Memory B cell (primary cell): ENCODE measurements around the gene LMO4.

Source experiments
- ATAC-seq: fragments of 150-1000 bp; cut with Tn5 transposase; 2 replicates; pipeline ENCODE4 v1.10.0; 2021; ENCODE audit warnings: low read depth, mild to moderate bottlenecking, moderate library complexity
- DNase-seq, 2 donors: peaks; one replicate each; pipeline ENCODE4 v3.0.0; 2022; ENCODE audit warnings: low spot score in 2 of 2
- H3K27ac Mint-ChIP-seq: one replicate; pipeline ENCODE4 v1.8.0; 2022; ENCODE audit warnings: mild to moderate bottlenecking, moderate library complexity, mixed read lengths
- H3K27me3 Mint-ChIP-seq: one replicate; pipeline ENCODE4 v1.8.0; 2022; ENCODE audit warnings: mixed read lengths
- H3K36me3 Mint-ChIP-seq: one replicate; pipeline ENCODE4 v1.8.0; 2022; ENCODE audit warnings: mild to moderate bottlenecking, mixed read lengths
- H3K4me1 Mint-ChIP-seq: one replicate; pipeline ENCODE4 v1.8.0; 2022; ENCODE audit warnings: mixed read lengths
- H3K4me3 Mint-ChIP-seq: one replicate; pipeline ENCODE4 v1.8.0; 2022; ENCODE audit warnings: mild to moderate bottlenecking, moderate library complexity, mixed read lengths
- H3K9me3 Mint-ChIP-seq: one replicate; pipeline ENCODE4 v1.8.0; 2022; ENCODE audit warnings: mixed read lengths

LMO4 gene

DNA sequence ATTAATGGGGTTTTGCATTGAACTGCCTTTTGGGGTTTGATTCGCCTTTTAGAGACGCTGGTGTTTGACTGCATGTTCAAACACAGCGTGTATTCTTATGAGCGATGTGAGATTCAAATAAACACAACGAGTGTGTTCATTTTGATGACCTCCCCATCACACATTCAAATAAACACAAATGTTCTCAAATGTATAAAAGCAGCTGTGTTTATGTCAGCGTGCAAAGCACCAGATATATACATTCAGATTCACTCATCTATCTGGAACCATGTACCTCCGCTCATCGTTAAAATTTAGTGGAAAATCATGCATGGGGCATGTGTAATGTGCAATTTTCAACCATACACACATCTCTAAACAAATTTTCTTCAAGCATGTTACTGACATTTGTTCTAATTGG lies 21.4 kb upstream of the LMO4 start:
- no peak overlapping the region for H3K27ac Mint-ChIP-seq
- no peaks in the 10 kb centered on the region for H3K27me3 Mint-ChIP-seq
- DNase-seq = no peak
- H3K4me3 Mint-ChIP-seq = no peak overlapping the region
- H3K4me1 Mint-ChIP-seq = peaks cover 2% of the 10 kb centered on the region
- ATAC-seq = no peak
- no peaks in the 10 kb centered on the region for H3K36me3 Mint-ChIP-seq
- H3K9me3 Mint-ChIP-seq = no peaks in the 10 kb centered on the region

DNA sequence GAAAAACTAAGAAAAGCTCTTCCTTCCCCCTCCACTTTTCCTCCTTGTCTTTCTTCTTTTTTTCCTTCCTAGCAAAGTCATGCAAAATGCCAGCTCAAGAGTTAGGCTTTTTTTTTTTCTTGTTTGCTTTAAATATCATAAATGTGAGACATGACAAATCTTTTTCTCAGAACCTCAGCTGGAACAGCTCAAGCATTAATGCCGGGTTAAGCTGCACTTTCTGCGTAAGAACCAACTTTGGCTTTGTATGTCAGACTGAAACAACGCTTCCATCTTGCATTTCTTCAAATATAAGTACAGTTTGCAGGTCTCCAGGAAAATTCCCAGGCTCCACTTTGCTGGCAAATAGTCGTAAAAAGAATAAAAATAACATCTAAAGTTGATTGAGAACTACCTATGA lies 20.7 kb upstream of the LMO4 start:
- Mint-ChIP-seq H3K27ac (no peak overlapping the region), H3K9me3 (no peaks in the 10 kb centered on the region), H3K27me3 (no peaks in the 10 kb centered on the region), H3K36me3 (no peaks in the 10 kb centered on the region), H3K4me3 (no peak overlapping the region), H3K4me1 (peaks cover 2% of the 10 kb centered on the region)
- DNase-seq = no peak
- no peak for ATAC-seq

DNA sequence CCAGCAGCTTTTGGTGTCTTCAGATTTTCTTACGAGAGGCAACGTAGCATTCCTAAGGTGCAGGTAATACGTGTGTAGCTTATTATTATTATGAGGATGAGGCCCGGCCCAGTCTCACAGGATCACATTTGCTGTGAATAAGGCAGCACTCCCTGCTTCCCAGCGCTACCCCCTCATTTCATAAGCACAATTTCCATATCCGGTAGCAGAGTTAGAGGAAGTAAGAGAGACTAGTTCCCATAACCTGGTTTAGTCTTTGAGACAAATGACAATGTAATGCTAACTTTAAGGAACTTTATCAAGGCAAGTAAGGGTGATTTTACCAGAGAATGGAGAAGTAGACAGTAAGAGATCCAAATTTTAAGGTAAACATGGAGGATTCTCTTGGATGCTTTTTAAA lies 14.6 kb upstream of the LMO4 start:
- ATAC-seq (no peak), DNase-seq (no peak)
- no peaks in the 10 kb centered on the region for H3K36me3 Mint-ChIP-seq
- no peaks in the 10 kb centered on the region for H3K9me3 Mint-ChIP-seq
- H3K27me3 Mint-ChIP-seq = no peaks in the 10 kb centered on the region
- peaks cover 16% of the 10 kb centered on the region for H3K4me1 Mint-ChIP-seq
- H3K27ac Mint-ChIP-seq = no peak overlapping the region
- H3K4me3 Mint-ChIP-seq = no peak overlapping the region

DNA sequence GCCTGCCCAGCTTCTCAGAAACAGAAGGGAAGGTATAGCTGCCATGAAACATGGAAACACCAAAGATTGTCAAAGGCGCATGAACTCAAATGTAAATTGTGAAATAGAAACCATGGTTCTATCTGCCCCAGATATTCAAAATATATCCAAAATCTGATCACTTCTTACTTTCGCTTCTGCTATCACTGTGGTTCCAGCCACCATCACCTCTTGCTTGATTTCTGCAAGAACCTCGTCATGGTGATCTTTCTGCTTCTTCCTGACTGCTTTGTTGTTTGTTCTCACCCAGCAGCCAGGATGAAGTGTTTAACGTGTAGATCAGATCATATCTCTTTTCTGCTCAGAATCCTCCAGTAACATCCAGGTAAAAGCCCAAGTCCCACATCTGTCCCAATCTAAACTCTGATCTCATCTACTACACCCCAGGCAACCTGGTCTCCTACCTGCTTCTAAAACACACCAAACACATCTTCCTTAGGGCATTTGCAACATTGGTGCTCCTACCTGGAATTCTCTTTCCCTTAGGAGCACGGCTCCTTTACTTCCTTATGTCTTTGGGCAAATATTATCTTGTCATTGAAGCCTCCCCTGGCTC lies 10.5 kb upstream of the LMO4 start:
- H3K9me3 Mint-ChIP-seq = no peaks in the 10 kb centered on the region
- H3K27me3 Mint-ChIP-seq = no peaks in the 10 kb centered on the region
- H3K4me3 Mint-ChIP-seq = peak overlapping the region; percentile 57
- DNase-seq (no peak), ATAC-seq (peak; percentile 86)
- peak overlapping the region; percentile 17 for H3K27ac Mint-ChIP-seq
- no peaks in the 10 kb centered on the region for H3K36me3 Mint-ChIP-seq
- peaks cover 16% of the 10 kb centered on the region for H3K4me1 Mint-ChIP-seq

DNA sequence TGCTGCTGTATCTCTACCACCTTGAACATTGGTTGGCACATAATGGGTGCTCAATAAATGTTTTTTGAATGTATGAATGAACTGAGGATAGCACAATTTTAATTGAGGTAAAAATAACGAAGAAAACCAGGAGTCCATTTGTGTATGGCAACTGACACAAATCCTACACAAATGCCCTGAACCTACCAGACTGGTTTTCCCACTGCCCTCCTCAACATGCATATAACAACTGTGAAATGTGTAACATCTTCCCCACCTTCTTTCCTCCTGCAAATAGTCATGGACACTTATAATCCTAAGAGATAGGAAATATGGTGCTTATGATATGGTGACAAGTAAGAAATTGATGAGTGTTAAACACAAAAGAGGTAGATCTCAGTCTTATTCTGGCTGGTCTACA lies 9.9 kb upstream of the LMO4 start:
- H3K4me1 Mint-ChIP-seq = peaks cover 16% of the 10 kb centered on the region
- no peak for ATAC-seq
- DNase-seq = no peak
- H3K36me3 Mint-ChIP-seq = no peaks in the 10 kb centered on the region
- H3K27me3 Mint-ChIP-seq = no peaks in the 10 kb centered on the region
- H3K9me3 Mint-ChIP-seq = no peaks in the 10 kb centered on the region
- H3K27ac Mint-ChIP-seq = no peak overlapping the region
- H3K4me3 Mint-ChIP-seq = peak overlapping the region; percentile 10

DNA sequence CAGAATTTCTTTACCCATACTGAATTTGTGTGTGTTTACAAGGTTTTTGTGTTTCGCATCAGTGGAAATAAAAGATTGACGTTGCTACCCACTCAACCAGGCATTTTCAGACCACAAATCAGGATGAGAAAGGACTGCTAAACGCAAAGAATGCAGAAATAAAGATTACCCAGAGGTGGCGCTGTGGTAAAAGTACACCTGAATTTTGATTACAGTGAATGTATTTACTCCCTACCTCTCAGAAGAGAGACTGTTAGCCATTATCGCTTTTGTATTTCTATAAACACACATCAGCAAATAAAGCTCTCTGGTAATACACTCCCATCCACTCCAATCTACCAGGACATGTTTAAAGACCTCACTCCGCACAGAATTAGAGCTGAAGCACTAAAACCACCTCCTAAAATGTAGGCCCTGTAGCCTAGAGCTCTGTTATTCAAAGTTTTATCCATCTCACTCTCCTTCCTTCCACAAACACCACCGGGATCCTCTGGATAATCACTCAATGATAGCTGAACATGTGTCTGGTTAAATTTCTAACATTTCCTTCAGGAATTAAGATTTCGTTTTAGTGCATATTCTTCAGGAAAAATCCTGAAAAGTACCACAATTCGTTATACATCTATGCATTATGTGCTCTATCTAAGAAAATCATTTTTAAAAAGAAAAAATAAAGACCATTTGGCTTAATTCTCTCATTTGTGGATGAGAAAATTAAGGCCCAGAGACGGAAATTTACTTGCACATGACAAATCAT lies 2.5 kb upstream of the LMO4 start:
- DNase-seq = peak; percentile 52 to 57
- Mint-ChIP-seq H3K36me3 (no peaks in the 10 kb centered on the region), H3K4me1 (peaks cover 20% of the 10 kb centered on the region), H3K9me3 (no peaks in the 10 kb centered on the region), H3K27me3 (no peaks in the 10 kb centered on the region), H3K27ac (peak overlapping the region; percentile 15), H3K4me3 (no peak overlapping the region)
- peak; percentile 7 for ATAC-seq

DNA sequence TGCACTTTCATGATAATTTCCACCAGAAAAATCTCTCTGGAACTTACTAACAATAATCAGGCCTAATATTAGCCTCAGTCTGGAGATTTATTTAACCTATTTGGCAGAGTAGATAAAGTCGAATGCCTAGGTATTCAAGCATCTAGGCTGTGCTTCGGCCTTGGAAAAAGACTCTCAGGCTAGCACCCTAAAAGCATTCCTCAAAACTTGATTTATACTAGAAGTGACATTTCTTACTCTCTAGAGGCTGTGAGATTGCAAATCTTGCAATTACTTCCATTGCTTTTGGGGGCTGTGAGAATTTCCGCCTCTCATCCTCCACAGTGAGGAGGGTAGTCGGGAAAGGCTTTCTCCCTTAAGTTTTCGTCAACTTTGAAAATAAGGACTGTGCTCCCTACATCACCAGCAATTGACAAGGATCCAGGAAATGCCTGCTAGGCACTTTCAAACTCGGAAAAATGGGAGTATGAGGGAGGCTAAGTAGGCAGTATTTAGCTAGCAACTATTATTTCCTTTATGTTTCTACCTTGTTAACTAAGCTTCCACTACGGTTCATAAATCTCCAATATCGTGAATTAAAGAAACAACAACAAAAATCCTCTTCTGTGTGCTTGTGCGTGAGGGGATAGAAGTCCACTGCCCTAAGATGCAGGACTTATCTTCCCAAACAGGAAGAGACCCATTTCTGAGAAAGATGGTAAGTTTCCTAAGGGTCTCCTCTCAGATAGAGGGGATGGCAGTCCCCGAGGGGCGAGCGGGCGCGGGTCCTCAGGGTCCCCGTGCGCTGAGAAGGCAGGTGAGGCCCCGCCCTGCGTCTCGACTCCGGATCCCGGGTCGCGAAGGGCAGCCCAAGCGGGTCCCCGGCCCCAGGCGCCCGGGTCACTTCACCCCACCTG lies 1.1 kb upstream of the LMO4 start:
- DNase-seq = no peak
- H3K9me3 Mint-ChIP-seq = no peaks in the 10 kb centered on the region
- peak overlapping the region; percentile 88 for H3K27ac Mint-ChIP-seq
- ATAC-seq = no peak
- no peaks in the 10 kb centered on the region for H3K27me3 Mint-ChIP-seq
- peak overlapping the region; percentile 91 for H3K4me3 Mint-ChIP-seq
- H3K36me3 Mint-ChIP-seq = peaks cover 2% of the 10 kb centered on the region
- peaks cover 28% of the 10 kb centered on the region for H3K4me1 Mint-ChIP-seq

GRCh38 chr1:87329051-87329525 lies 408 bp downstream of the LMO4 start:
- no peaks in the 10 kb centered on the region for H3K9me3 Mint-ChIP-seq
- peak overlapping the region; percentile 88 for H3K27ac Mint-ChIP-seq
- H3K36me3 Mint-ChIP-seq = peaks cover 2% of the 10 kb centered on the region
- peak; percentile 19 to 40 for DNase-seq
- ATAC-seq = peak; percentile 7
- H3K27me3 Mint-ChIP-seq = no peaks in the 10 kb centered on the region
- H3K4me3 Mint-ChIP-seq = peak overlapping the region; percentile 98
- H3K4me1 Mint-ChIP-seq = peaks cover 39% of the 10 kb centered on the region

GRCh38 chr1:87329526-87330056 lies 911 bp downstream of the LMO4 start:
- ATAC-seq (peak; percentile 24), DNase-seq (peak in 1 of 2 donors; percentile 24)
- no peaks in the 10 kb centered on the region for H3K27me3 Mint-ChIP-seq
- H3K4me1 Mint-ChIP-seq = peaks cover 42% of the 10 kb centered on the region
- H3K4me3 Mint-ChIP-seq = peak overlapping the region; percentile 98
- peak overlapping the region; percentile 88 for H3K27ac Mint-ChIP-seq
- peaks cover 2% of the 10 kb centered on the region for H3K36me3 Mint-ChIP-seq
- H3K9me3 Mint-ChIP-seq = no peaks in the 10 kb centered on the region

- peak overlapping the region; percentile 98 for H3K4me3 Mint-ChIP-seq
- H3K4me1 Mint-ChIP-seq = peaks cover 42% of the 10 kb centered on the region
- DNase-seq (peak in 1 of 2 donors; percentile 24), ATAC-seq (no peak)
- H3K27me3 Mint-ChIP-seq = no peaks in the 10 kb centered on the region
- H3K36me3 Mint-ChIP-seq = peaks cover 2% of the 10 kb centered on the region
- H3K27ac Mint-ChIP-seq = peak overlapping the region; percentile 88
- no peaks in the 10 kb centered on the region for H3K9me3 Mint-ChIP-seq
Observed at GRCh38 chr1:87330057-87330884, 1.6 kb downstream of the LMO4 start.

GRCh38 chr1:87330885-87331364 lies 2.2 kb downstream of the LMO4 start:
- H3K27ac Mint-ChIP-seq = peak overlapping the region; percentile 88
- peak overlapping the region; percentile 98 for H3K4me3 Mint-ChIP-seq
- DNase-seq (no peak), ATAC-seq (no peak)
- peaks cover 45% of the 10 kb centered on the region for H3K4me1 Mint-ChIP-seq
- H3K27me3 Mint-ChIP-seq = no peaks in the 10 kb centered on the region
- H3K36me3 Mint-ChIP-seq = peaks cover 2% of the 10 kb centered on the region
- no peaks in the 10 kb centered on the region for H3K9me3 Mint-ChIP-seq

DNA sequence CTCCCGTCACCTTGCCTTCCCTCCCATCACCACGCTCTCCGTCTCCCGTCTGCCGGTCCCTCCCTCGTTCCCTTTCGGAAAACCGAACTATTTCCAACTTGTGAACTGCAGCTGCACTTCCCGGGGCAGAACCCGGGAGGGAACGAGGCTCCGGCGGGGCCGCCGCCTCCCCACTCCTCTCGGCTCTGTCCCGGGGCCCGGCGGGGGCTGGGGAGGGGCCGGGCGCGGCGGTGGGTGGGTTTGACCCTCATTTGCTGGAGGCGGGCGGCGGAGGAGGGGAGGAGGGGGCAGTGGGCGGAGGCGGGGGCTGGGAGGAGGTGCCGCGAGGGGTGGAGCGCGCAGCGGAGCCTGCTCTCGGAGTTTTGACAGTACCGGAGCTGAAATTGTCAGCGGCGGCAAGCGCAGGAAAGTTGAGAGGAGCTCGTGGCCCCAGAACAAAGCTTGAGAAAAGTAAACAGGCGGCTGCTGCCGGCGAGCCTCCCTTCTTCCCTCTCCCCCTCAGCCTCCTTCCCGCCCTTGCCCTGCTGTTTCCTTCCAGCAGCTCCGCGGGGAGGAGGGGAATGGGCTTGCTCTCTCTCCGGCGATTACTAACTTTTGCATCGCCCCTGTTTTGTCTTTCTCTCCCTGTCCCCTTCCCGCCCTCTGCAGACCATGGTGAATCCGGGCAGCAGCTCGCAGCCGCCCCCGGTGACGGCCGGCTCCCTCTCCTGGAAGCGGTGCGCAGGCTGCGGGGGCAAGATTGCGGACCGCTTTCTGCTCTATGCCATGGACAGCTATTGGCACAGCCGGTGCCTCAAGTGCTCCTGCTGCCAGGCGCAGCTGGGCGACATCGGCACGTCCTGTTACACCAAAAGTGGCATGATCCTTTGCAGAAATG lies 2.9 kb downstream of the LMO4 start:
- ATAC-seq = peak; percentile 5
- Mint-ChIP-seq H3K4me3 (peak overlapping the region; percentile 98), H3K27ac (peak overlapping the region; percentile 88), H3K27me3 (no peaks in the 10 kb centered on the region), H3K4me1 (peaks cover 43% of the 10 kb centered on the region), H3K9me3 (no peaks in the 10 kb centered on the region), H3K36me3 (peaks cover 2% of the 10 kb centered on the region)
- peak; percentile 26 to 44 for DNase-seq
